ENCODE results near the gene KHDRBS2.

The KHDRBS2 gene

DNA sequence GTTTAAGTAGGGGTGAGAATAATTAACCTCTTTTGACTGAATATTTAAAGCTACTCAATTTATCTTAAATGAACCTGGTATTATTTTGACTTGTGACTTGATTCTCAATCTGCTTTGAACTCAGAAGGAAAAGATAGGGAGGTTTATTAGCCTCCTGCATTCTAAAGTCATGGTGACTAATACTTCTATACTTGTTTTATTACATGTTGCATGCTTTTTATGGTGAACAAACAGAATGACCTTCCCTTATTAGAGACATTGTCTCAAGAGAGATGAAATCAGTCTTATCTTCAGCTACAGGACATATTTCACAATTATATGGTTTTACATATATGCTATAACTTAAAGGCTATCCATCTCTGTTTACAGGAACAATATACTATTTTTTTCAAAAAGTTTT, 336.9 kb downstream of the KHDRBS2 start:
- DNase-seq (ENCODE audit: low read depth): no peak
- no peak for TF ChIP-seq POLR2A (IDR thresholded peaks at IDR 0.05; ENCODE audit: extremely low read depth, insufficient read length)
- TF ChIP-seq, protein P1, sequence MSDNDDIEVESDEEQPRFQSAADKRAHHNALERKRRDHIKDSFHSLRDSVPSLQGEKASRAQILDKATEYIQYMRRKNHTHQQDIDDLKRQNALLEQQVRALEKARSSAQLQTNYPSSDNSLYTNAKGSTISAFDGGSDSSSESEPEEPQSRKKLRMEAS (IDR thresholded peaks at IDR 0.05; ENCODE audit: low read depth, low read length): no peak
- TF ChIP-seq MYC (IDR thresholded peaks at IDR 0.05; ENCODE audit: low read depth, low read length): no peak
- TF ChIP-seq, protein P2, sequence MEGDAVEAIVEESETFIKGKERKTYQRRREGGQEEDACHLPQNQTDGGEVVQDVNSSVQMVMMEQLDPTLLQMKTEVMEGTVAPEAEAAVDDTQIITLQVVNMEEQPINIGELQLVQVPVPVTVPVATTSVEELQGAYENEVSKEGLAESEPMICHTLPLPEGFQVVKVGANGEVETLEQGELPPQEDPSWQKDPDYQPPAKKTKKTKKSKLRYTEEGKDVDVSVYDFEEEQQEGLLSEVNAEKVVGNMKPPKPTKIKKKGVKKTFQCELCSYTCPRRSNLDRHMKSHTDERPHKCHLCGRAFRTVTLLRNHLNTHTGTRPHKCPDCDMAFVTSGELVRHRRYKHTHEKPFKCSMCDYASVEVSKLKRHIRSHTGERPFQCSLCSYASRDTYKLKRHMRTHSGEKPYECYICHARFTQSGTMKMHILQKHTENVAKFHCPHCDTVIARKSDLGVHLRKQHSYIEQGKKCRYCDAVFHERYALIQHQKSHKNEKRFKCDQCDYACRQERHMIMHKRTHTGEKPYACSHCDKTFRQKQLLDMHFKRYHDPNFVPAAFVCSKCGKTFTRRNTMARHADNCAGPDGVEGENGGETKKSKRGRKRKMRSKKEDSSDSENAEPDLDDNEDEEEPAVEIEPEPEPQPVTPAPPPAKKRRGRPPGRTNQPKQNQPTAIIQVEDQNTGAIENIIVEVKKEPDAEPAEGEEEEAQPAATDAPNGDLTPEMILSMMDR (IDR thresholded peaks at IDR 0.05; ENCODE audit: low read depth, low read length): no peak
- no peak overlapping the region for H3K4me3 ChIP-seq (ENCODE audit: low read depth, low read length)

DNA sequence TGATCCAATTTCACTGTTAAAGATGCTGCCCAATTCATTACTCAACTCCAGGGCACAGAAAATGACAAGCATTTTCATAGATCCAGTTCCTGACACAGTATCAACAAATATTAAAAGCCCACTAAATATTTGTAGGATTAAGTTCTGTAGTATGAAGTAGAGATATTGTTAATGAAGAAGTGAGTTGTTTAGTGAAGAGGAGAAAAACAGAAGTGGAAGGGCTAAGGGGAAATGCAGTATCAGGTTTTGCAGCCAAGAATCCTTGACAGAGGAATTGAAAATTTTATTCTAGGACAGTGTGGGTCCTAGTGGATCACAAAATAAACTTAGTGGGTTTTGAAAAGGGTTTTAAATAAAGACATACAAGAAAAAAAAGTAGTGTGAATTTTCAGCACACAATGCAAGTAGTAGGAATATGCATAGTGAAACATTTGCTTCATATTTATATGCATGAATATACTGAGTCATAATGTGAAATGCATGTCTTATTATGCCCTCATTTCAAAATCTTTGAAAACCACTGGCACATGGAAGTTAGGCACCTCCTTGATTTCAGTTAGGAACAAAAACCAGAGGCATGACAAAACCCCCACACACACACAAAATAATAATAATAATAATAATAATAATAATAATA, 338.6 kb downstream of the KHDRBS2 start:
- TF ChIP-seq, protein P2 (IDR thresholded peaks at IDR 0.05; ENCODE audit: low read depth, low read length): no peak
- TF ChIP-seq MYC (IDR thresholded peaks at IDR 0.05; ENCODE audit: low read depth, low read length) (no peak), POLR2A (IDR thresholded peaks at IDR 0.05; ENCODE audit: extremely low read depth, insufficient read length) (no peak)
- TF ChIP-seq, protein P1 (IDR thresholded peaks at IDR 0.05; ENCODE audit: low read depth, low read length): no peak
- H3K4me3 ChIP-seq (ENCODE audit: low read depth, low read length): no peak overlapping the region
- no peak for DNase-seq (ENCODE audit: low read depth)

DNA sequence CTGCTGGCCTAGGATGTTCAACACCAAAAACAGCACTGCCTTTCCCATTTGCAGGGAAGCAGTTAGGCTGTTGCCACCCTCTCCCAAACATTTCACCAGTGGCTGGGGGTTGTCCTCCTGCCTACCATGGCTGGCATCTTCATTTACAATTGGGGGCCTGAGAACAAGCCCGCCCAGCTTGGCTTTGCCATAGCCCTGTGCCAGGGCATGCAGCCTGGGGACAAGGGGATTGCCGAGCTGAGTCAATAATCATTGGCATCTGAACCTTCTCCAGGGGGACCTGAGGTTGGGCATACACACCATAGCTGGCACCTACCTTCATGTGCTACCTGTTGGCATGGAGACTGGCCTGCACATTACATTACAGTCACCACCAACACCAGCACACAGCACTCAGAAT, 345.1 kb downstream of the KHDRBS2 start:
- no peak for TF ChIP-seq POLR2A (IDR thresholded peaks at IDR 0.05; ENCODE audit: extremely low read depth, insufficient read length)
- TF ChIP-seq, protein P2 (IDR thresholded peaks at IDR 0.05; ENCODE audit: low read depth, low read length): no peak
- TF ChIP-seq MYC (IDR thresholded peaks at IDR 0.05; ENCODE audit: low read depth, low read length): no peak
- TF ChIP-seq, protein P1 (IDR thresholded peaks at IDR 0.05; ENCODE audit: low read depth, low read length): no peak
- DNase-seq (ENCODE audit: low read depth): no peak
- no peak overlapping the region for H3K4me3 ChIP-seq (ENCODE audit: low read depth, low read length)

DNA sequence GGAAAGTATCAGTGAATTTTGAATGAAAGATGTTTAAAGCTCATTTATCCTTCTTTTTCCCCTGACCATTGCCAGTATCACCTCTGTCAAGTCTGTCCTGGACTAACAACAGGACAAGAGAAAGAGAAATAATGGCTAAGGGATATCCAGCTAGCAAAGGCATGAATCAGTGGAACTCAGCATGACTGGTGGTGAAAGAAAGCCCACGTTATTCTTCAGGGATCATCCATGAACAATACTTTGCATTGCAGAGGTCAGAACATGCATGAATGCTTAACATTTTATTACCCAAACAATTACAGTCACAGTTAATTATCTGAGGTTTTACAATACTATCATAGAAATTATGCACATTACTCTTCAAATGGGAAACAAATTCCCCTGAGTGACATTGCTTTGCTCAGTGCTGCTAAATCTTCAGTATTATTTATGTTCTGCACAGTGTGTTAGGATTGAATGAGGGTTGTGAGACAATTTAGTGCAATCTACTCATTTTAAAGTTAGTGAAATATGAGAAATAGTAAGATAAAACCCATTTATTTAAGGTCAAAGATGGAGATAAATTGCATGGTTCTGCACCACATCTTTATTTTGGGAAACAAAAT, 350.7 kb downstream of the KHDRBS2 start:
- DNase-seq (ENCODE audit: low read depth): no peak
- TF ChIP-seq MYC (IDR thresholded peaks at IDR 0.05; ENCODE audit: low read depth, low read length) (no peak), POLR2A (IDR thresholded peaks at IDR 0.05; ENCODE audit: extremely low read depth, insufficient read length) (no peak)
- TF ChIP-seq, protein P2 (IDR thresholded peaks at IDR 0.05; ENCODE audit: low read depth, low read length): no peak
- TF ChIP-seq, protein P1 (IDR thresholded peaks at IDR 0.05; ENCODE audit: low read depth, low read length): no peak
- no peak overlapping the region for H3K4me3 ChIP-seq (ENCODE audit: low read depth, low read length)

DNA sequence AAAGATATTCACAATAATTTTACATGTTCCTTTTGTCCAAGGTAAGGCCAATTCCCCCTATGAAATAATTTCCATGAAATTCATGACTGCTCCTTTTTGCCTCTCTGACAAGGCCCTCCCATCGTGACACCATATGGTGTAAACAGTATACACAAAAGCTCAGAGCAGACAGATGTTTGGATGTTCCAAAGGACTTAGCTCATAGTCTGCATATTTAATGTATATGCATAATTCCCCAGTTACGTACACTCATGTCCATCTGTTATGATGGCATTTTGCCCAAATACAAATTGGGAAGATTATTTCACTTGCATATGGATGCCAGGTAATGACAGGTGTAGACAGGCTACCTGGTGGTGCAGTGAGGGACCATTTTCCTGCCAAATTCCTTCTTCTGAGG, 376.5 kb downstream of the KHDRBS2 start:
- TF ChIP-seq, protein P2 (IDR thresholded peaks at IDR 0.05; ENCODE audit: low read depth, low read length): no peak
- no peak for TF ChIP-seq POLR2A (IDR thresholded peaks at IDR 0.05; ENCODE audit: extremely low read depth, insufficient read length)
- TF ChIP-seq, protein P1 (IDR thresholded peaks at IDR 0.05; ENCODE audit: low read depth, low read length): no peak
- TF ChIP-seq MYC (IDR thresholded peaks at IDR 0.05; ENCODE audit: low read depth, low read length): no peak
- no peak overlapping the region for H3K4me3 ChIP-seq (ENCODE audit: low read depth, low read length)
- no peak for DNase-seq (ENCODE audit: low read depth)
